ENCODE measurements around the gene ZNF622. TPM values are rescaled to one million over a fixed set of nuclear protein-coding genes. Genes with fewer than 3 reads are reported as not detected.
A peak's percentile ranks its signal among the peaks of the same experiment; 100 is the strongest.

Gene ZNF622
- total and polyA plus RNA-seq, 4 donors = 15.0 to 33.0 (median 25.6) TPM

- 59 to 74% methylated on average over 5 of the region's 5 CpGs for WGBS, 2 donors
- TF ChIP-seq, protein P1, sequence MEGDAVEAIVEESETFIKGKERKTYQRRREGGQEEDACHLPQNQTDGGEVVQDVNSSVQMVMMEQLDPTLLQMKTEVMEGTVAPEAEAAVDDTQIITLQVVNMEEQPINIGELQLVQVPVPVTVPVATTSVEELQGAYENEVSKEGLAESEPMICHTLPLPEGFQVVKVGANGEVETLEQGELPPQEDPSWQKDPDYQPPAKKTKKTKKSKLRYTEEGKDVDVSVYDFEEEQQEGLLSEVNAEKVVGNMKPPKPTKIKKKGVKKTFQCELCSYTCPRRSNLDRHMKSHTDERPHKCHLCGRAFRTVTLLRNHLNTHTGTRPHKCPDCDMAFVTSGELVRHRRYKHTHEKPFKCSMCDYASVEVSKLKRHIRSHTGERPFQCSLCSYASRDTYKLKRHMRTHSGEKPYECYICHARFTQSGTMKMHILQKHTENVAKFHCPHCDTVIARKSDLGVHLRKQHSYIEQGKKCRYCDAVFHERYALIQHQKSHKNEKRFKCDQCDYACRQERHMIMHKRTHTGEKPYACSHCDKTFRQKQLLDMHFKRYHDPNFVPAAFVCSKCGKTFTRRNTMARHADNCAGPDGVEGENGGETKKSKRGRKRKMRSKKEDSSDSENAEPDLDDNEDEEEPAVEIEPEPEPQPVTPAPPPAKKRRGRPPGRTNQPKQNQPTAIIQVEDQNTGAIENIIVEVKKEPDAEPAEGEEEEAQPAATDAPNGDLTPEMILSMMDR (IDR thresholded peaks at IDR 0.05; ENCODE audit: control extremely low read depth, extremely low read depth) = no peak
- peaks cover 0 to 20% (median 0%) of the 10 kb centered on the region in 5 donors for H3K4me1 ChIP-seq (ENCODE audit: control insufficient read depth in 5 of 5, insufficient read depth in 5 of 5, low read length in 5 of 5)
- DNase-seq (no peak), ATAC-seq (ENCODE audit: insufficient read depth, low FRiP score) (peak; percentile 14)
- H3K9ac ChIP-seq (ENCODE audit: insufficient read depth in 1 of 2, low read length in 2 of 2) = no peak overlapping the region
- peaks cover 17 to 44% (median 37%) of the 10 kb centered on the region in 4 donors for H3K36me3 ChIP-seq (ENCODE audit: control insufficient read depth in 4 of 4, insufficient read depth in 4 of 4, low read length in 4 of 4)
- H3K27ac ChIP-seq (ENCODE audit: low read depth in 1 of 2, low read length in 1 of 2) = peak overlapping the region; percentile 27 to 84
- no peaks in the 10 kb centered on the region for H3K27me3 ChIP-seq (ENCODE audit: control insufficient read depth in 3 of 3, insufficient read depth in 3 of 3, low read length in 2 of 3)
- no peak overlapping the region for H3K4me3 ChIP-seq
- no peaks in the 10 kb centered on the region for H3K9me3 ChIP-seq (ENCODE audit: control insufficient read depth in 4 of 4, insufficient read depth in 3 of 4, low read length in 3 of 4)
Measured at GRCh38 chr5:16455668-16456067, 9.9 kb downstream of the ZNF622 start.

DNA sequence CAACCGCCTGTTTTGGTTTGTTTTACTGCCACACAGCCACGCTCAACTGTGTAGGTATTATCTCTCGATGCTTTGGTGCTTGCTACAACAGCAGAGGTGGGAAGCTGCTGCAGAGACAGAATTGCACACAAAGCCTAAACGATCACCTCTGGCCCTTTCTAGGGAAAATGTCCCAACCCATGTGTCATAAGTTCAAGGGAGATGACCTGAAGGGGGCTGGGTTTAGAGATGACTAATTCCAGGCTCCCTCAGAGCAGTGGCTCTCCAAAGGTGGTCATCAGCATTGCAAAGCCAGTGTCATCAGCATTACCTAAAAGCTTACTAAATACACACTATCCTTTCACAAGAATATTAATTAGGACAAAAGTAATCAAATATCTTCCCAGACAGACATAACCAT, 10.9 kb downstream of the ZNF622 start:
- H3K27ac ChIP-seq (ENCODE audit: low read depth in 1 of 2, low read length in 1 of 2) = peak overlapping the region in 1 of 2 donors; percentile 17
- no peak overlapping the region for H3K9ac ChIP-seq (ENCODE audit: insufficient read depth in 1 of 2, low read length in 2 of 2)

DNA sequence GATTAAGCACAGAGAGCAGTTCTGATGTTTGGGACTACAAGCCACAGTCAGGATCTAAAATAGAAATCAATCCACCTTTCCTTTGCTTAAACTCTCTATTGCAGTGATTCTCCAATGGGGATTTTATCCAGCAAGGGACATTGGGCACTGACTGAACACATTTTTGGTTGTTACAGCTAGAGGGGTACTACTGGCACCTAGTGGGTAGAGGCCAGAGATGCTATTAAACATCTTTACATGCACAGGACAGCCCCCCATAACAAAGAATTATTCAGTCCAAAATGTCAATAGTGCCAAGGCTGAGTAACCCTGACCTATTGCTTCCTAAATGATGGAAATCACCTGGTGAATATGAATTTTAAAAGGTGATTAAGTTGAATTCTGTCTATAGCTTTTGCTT, 12.0 kb downstream of the ZNF622 start:
- H3K27me3 ChIP-seq (ENCODE audit: control insufficient read depth in 3 of 3, insufficient read depth in 3 of 3, low read length in 2 of 3) = no peaks in the 10 kb centered on the region
- peaks cover 28 to 52% (median 49%) of the 10 kb centered on the region in 4 donors for H3K36me3 ChIP-seq (ENCODE audit: control insufficient read depth in 4 of 4, insufficient read depth in 4 of 4, low read length in 4 of 4)
- ATAC-seq (ENCODE audit: insufficient read depth, low FRiP score) (no peak), DNase-seq (peak in 1 of 3 donors; percentile 20)
- no peak overlapping the region for H3K27ac ChIP-seq (ENCODE audit: low read depth in 1 of 2, low read length in 1 of 2)
- TF ChIP-seq, protein P1 (IDR thresholded peaks at IDR 0.05; ENCODE audit: control extremely low read depth, extremely low read depth) = no peak
- no peak overlapping the region for H3K9ac ChIP-seq (ENCODE audit: insufficient read depth in 1 of 2, low read length in 2 of 2)
- H3K4me3 ChIP-seq = no peak overlapping the region
- no peaks in the 10 kb centered on the region for H3K9me3 ChIP-seq (ENCODE audit: control insufficient read depth in 4 of 4, insufficient read depth in 3 of 4, low read length in 3 of 4)
- peaks cover 0 to 17% (median 0%) of the 10 kb centered on the region in 5 donors for H3K4me1 ChIP-seq (ENCODE audit: control insufficient read depth in 5 of 5, insufficient read depth in 5 of 5, low read length in 5 of 5)

More for the DNA sequence above, 10.9 kb downstream of the ZNF622 start:
- ATAC-seq (ENCODE audit: insufficient read depth, low FRiP score) (no peak), DNase-seq (no peak)
- no peak overlapping the region for H3K4me3 ChIP-seq
- H3K27me3 ChIP-seq (ENCODE audit: control insufficient read depth in 3 of 3, insufficient read depth in 3 of 3, low read length in 2 of 3) = no peaks in the 10 kb centered on the region
- H3K4me1 ChIP-seq (ENCODE audit: control insufficient read depth in 5 of 5, insufficient read depth in 5 of 5, low read length in 5 of 5) = peaks cover 0 to 17% (median 0%) of the 10 kb centered on the region in 5 donors
- peaks cover 22 to 44% (median 42%) of the 10 kb centered on the region in 4 donors for H3K36me3 ChIP-seq (ENCODE audit: control insufficient read depth in 4 of 4, insufficient read depth in 4 of 4, low read length in 4 of 4)
- H3K9me3 ChIP-seq (ENCODE audit: control insufficient read depth in 4 of 4, insufficient read depth in 3 of 4, low read length in 3 of 4) = no peaks in the 10 kb centered on the region
- 89 to 92% methylated on average over 4 of the region's 4 CpGs for WGBS, 2 donors
- TF ChIP-seq, protein P1 (IDR thresholded peaks at IDR 0.05; ENCODE audit: control extremely low read depth, extremely low read depth) = no peak

- Histone ChIP-seq H3K27ac (ENCODE audit: low read depth in 1 of 2, low read length in 1 of 2) (no peak overlapping the region), H3K4me3 (no peak overlapping the region), H3K9me3 (ENCODE audit: control insufficient read depth in 4 of 4, insufficient read depth in 3 of 4, low read length in 3 of 4) (no peaks in the 10 kb centered on the region), H3K27me3 (ENCODE audit: control insufficient read depth in 3 of 3, insufficient read depth in 3 of 3, low read length in 2 of 3) (no peaks in the 10 kb centered on the region), H3K36me3 (ENCODE audit: control insufficient read depth in 4 of 4, insufficient read depth in 4 of 4, low read length in 4 of 4) (peaks cover 30 to 53% (median 34%) of the 10 kb centered on the region in 4 donors), H3K9ac (ENCODE audit: insufficient read depth in 1 of 2, low read length in 2 of 2) (no peak overlapping the region), H3K4me1 (ENCODE audit: control insufficient read depth in 5 of 5, insufficient read depth in 5 of 5, low read length in 5 of 5) (peaks cover 0 to 3% (median 0%) of the 10 kb centered on the region in 5 donors)
- DNase-seq = no peak
- WGBS, 2 donors = 94 to 95% methylated on average over 2 of the region's 2 CpGs
- TF ChIP-seq, protein P1 (IDR thresholded peaks at IDR 0.05; ENCODE audit: control extremely low read depth, extremely low read depth) = no peak
- ATAC-seq (ENCODE audit: insufficient read depth, low FRiP score) = no peak
Measured at GRCh38 chr5:16450163-16450562, 15.4 kb downstream of the ZNF622 start.
